ENCODE data around the gene GAB1.
A peak's percentile ranks its signal among the peaks of the same experiment; 100 is the strongest.

The GAB1 gene

DNA sequence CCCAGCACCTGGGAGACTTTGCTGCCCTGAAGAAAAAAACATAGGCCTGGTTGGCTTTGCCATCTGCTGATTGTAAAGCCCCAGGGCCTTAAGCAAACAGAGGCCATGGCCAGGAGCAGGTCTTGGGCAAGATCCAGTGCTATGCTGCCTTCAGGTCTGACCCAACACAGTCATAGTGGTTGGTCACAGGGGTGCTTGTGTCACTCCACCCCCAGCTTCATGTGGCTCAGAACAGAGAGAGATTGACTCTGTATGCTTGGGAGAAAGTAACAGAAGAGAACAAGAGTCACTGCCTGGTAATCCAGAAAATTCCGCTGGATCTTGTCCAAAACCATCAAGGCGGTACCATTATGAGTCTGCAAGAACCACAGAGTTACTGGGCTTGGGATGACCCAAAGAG, 152.4 kb downstream of the GAB1 start:
- no peaks in the 10 kb centered on the region for H3K27me3 ChIP-seq
- TF ChIP-seq, protein P1, sequence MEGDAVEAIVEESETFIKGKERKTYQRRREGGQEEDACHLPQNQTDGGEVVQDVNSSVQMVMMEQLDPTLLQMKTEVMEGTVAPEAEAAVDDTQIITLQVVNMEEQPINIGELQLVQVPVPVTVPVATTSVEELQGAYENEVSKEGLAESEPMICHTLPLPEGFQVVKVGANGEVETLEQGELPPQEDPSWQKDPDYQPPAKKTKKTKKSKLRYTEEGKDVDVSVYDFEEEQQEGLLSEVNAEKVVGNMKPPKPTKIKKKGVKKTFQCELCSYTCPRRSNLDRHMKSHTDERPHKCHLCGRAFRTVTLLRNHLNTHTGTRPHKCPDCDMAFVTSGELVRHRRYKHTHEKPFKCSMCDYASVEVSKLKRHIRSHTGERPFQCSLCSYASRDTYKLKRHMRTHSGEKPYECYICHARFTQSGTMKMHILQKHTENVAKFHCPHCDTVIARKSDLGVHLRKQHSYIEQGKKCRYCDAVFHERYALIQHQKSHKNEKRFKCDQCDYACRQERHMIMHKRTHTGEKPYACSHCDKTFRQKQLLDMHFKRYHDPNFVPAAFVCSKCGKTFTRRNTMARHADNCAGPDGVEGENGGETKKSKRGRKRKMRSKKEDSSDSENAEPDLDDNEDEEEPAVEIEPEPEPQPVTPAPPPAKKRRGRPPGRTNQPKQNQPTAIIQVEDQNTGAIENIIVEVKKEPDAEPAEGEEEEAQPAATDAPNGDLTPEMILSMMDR (IDR thresholded peaks at IDR 0.05; ENCODE audit: low read depth, low read length): no peak
- no peaks in the 10 kb centered on the region for H3K4me1 ChIP-seq
- H3K4me3 ChIP-seq (ENCODE audit: low read depth, low read length): no peak overlapping the region
- DNase-seq: no peak
- no peaks in the 10 kb centered on the region for H3K9me3 ChIP-seq
- H3K36me3 ChIP-seq: no peaks in the 10 kb centered on the region

GRCh38 chr4:143498021-143498420, 161.3 kb downstream of the GAB1 start:
- Histone ChIP-seq H3K27me3 (no peaks in the 10 kb centered on the region), H3K4me1 (no peaks in the 10 kb centered on the region), H3K9me3 (no peaks in the 10 kb centered on the region), H3K36me3 (no peaks in the 10 kb centered on the region), H3K4me3 (ENCODE audit: low read depth, low read length) (no peak overlapping the region)
- DNase-seq: no peak
- TF ChIP-seq, protein P1 (IDR thresholded peaks at IDR 0.05; ENCODE audit: low read depth, low read length): no peak

DNA sequence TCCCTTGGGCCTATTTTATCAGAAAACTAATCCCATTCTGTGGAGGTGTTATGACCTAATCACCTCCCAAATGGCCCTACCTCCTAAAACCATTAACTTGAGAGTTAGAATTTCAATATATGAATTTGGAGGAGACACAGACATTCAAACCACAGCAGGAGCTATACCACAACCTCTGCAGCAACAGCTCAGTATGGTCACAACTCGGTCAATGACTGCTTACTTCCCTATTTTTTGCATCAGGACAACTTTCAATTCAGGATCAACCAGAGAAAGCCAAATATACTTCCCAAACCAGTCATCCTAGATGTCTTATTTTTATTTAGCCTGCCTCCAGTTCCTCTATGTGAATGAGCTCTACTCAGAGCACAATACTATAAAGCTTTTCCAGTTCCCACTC, 165.6 kb downstream of the GAB1 start:
- no peak for DNase-seq
- Histone ChIP-seq H3K27me3 (no peaks in the 10 kb centered on the region; the same call in 1 of the 2 replicates), H3K9me3 (no peaks in the 10 kb centered on the region; the same call in 1 of the 2 replicates), H3K4me3 (ENCODE audit: low read depth, low read length) (no peak overlapping the region), H3K36me3 (no peaks in the 10 kb centered on the region), H3K4me1 (no peaks in the 10 kb centered on the region)
- TF ChIP-seq, protein P1 (IDR thresholded peaks at IDR 0.05; ENCODE audit: low read depth, low read length): no peak

- Histone ChIP-seq H3K9me3 (no peaks in the 10 kb centered on the region; the same call in 1 of the 2 replicates), H3K4me1 (no peaks in the 10 kb centered on the region), H3K27me3 (no peaks in the 10 kb centered on the region; the same call in 1 of the 2 replicates), H3K4me3 (ENCODE audit: low read depth, low read length) (no peak overlapping the region), H3K36me3 (no peaks in the 10 kb centered on the region)
- DNase-seq: no peak
- TF ChIP-seq, protein P1 (IDR thresholded peaks at IDR 0.05; ENCODE audit: low read depth, low read length): no peak
Measured at GRCh38 chr4:143506031-143506430, 169.4 kb downstream of the GAB1 start.

DNA sequence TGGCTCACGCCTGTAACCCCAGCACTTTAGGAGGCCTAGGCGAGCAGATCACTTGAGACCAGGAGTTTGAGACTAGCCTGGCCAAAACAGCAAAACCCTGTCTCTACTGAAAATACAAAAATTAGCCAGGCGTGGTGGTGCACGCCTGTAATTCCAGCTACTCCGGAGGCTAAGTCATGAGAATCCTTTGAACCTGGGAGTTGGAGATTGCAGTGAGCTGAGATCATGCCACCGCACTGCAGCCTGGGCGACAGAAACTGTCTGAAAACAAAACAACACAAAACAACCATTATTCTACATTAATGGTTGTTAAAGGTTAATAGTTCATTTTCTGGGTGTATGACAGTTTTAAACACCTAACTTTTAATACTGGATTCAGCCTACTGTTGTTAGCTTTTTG, 175.2 kb downstream of the GAB1 start:
- Histone ChIP-seq H3K4me3 (ENCODE audit: low read depth, low read length) (no peak overlapping the region), H3K9me3 (no peaks in the 10 kb centered on the region), H3K27me3 (no peaks in the 10 kb centered on the region; the same call in 1 of the 2 replicates), H3K4me1 (no peaks in the 10 kb centered on the region; the same call in 1 of the 2 replicates), H3K36me3 (no peaks in the 10 kb centered on the region)
- DNase-seq: no peak
- TF ChIP-seq, protein P1 (IDR thresholded peaks at IDR 0.05; ENCODE audit: low read depth, low read length): no peak

DNA sequence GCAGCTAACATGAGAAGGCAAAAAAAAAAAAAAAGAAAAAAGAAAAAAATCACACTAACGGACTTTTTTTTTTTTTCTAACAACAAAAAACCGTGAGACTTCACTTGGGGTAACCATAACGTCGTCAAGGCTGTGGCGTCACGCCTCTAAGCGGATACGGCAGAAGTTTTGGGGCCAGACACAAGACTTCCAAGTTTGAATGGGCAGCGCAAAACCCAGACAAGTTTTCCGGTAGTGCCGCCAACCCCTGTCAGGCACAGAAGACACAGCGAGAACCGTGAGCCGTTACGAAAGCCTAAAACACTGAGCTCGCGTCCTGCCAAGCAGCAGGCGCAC, 176.3 kb downstream of the GAB1 start:
- no peak for DNase-seq
- H3K27me3 ChIP-seq: no peaks in the 10 kb centered on the region; the same call in 1 of the 2 replicates
- no peaks in the 10 kb centered on the region for H3K9me3 ChIP-seq
- H3K4me1 ChIP-seq: no peaks in the 10 kb centered on the region; the same call in 1 of the 2 replicates
- H3K4me3 ChIP-seq (ENCODE audit: low read depth, low read length): peak overlapping the region; percentile 96
- TF ChIP-seq, protein P1 (IDR thresholded peaks at IDR 0.05; ENCODE audit: low read depth, low read length): no peak
- peaks cover 9% of the 10 kb centered on the region for H3K36me3 ChIP-seq
